ENCODE measurements around the gene LILRB2. TPM values are rescaled to one million over a fixed set of nuclear protein-coding genes. Genes with fewer than 3 reads are reported as not detected.

The LILRB2 gene
- total RNA-seq, 1 donor, result not detected

Small RNA genes lying within 50 kb of the gene (small RNA-seq; reads per million reads assigned to genes)
- not detected for gene AC245884.12
- not detected for gene MIR4752
- gene RNU6-1307P, result not detected

Other genes starting within 250 kb of the LILRB2 start
- not detected in 2 replicates for gene VSTM1, start 217.2 kb downstream of the LILRB2 start, total RNA-seq
- not detected in 2 replicates for gene TARM1, start 199.7 kb downstream of the LILRB2 start, total RNA-seq
- 0.36 and 0.59 TPM in 2 replicates for gene OSCAR, start 180.3 kb downstream of the LILRB2 start, total RNA-seq
- 6.8 and 8.3 TPM in 2 replicates for gene NDUFA3, start 178.3 kb downstream of the LILRB2 start, total RNA-seq
- 17.4 TPM in 2 replicates for gene TFPT, start 165.5 kb downstream of the LILRB2 start, total RNA-seq
- gene PRPF31, start 165.4 kb downstream of the LILRB2 start, total RNA-seq, result 42.1 and 46.7 TPM in 2 replicates
- gene CNOT3, start 143.3 kb downstream of the LILRB2 start, total RNA-seq, result 6.2 TPM in 2 replicates
- gene LENG1, start 121.4 kb downstream of the LILRB2 start, total RNA-seq, result 4.7 and 5.3 TPM in 2 replicates
- 0.29 and 0.72 TPM in 2 replicates for gene TMC4, start 108.0 kb downstream of the LILRB2 start, total RNA-seq
- gene MBOAT7, start 91.5 kb downstream of the LILRB2 start, total RNA-seq, result 26.1 and 30.1 TPM in 2 replicates
- 73.1 and 76.3 TPM in 2 replicates for gene TSEN34, start 89.8 kb downstream of the LILRB2 start, total RNA-seq
- 1,229 and 1,336 TPM in 2 replicates for gene RPS9, start 80.3 kb downstream of the LILRB2 start, total RNA-seq
- not detected in 2 replicates for gene LILRB3, start 58.1 kb downstream of the LILRB2 start, total RNA-seq
- gene LILRA6, start 38.3 kb downstream of the LILRB2 start, total RNA-seq, result not detected in 2 replicates
- gene LILRB5, start 23.8 kb downstream of the LILRB2 start, total RNA-seq, result not detected in 2 replicates
- gene LILRA5, start 32.1 kb upstream of the LILRB2 start, total RNA-seq, result 0.36 TPM in 1 of 2 replicates, not detected in the other
- not detected in 2 replicates for gene LILRA4, start 58.1 kb upstream of the LILRB2 start, total RNA-seq
- 0.29 and 0.36 TPM in 2 replicates for gene LAIR1, start 83.8 kb upstream of the LILRB2 start, total RNA-seq
- gene TTYH1, start 134.4 kb upstream of the LILRB2 start, total RNA-seq, result not detected in 2 replicates
- 40.7 and 42.3 TPM in 2 replicates for gene LENG8, start 168.1 kb upstream of the LILRB2 start, total RNA-seq
- 14.4 and 21.4 TPM in 2 replicates for gene LENG9, start 182.7 kb upstream of the LILRB2 start, total RNA-seq
- 18.8 and 20.3 TPM in 2 replicates for gene CDC42EP5, start 192.2 kb upstream of the LILRB2 start, total RNA-seq
- not detected in 2 replicates for gene LAIR2, start 221.7 kb upstream of the LILRB2 start, total RNA-seq

Measured in osteoblast (primary cell).